Activated CD4-positive, alpha-beta T cell treated with anti-CD3 and anti-CD28 coated beads for 1 hour (primary cell): Measurements from ENCODE around the gene DISC1.

Experiments used
- DNase-seq: peaks from one replicate; pipeline ENCODE4 v3.0.0-alpha.2; 2020

The DISC1 gene

GRCh38 chr1:231972111-231972445, 345.5 kb downstream of the DISC1 start:
- no peak for DNase-seq

- no peak for DNase-seq
Measured at GRCh38 chr1:231973830-231974229, 347.2 kb downstream of the DISC1 start.

GRCh38 chr1:231976231-231976630, 349.6 kb downstream of the DISC1 start:
- no peak for DNase-seq

- no peak for DNase-seq
Measured at GRCh38 chr1:231981675-231982074, 355.1 kb downstream of the DISC1 start.

- DNase-seq = no peak
Measured at GRCh38 chr1:231982871-231983587, 356.4 kb downstream of the DISC1 start.

GRCh38 chr1:231983588-231984193, 357.1 kb downstream of the DISC1 start:
- no peak for DNase-seq

- no peak for DNase-seq
Measured at GRCh38 chr1:231985296-231986023, 358.9 kb downstream of the DISC1 start.

GRCh38 chr1:231986631-231987336, 360.2 kb downstream of the DISC1 start:
- no peak for DNase-seq

- no peak for DNase-seq
Measured at GRCh38 chr1:231990388-231990787, 363.8 kb downstream of the DISC1 start.

GRCh38 chr1:231991231-231991630, 364.6 kb downstream of the DISC1 start:
- DNase-seq = no peak

GRCh38 chr1:231993968-231994455, 367.4 kb downstream of the DISC1 start:
- DNase-seq = no peak

GRCh38 chr1:231998791-231999190, 372.2 kb downstream of the DISC1 start:
- no peak for DNase-seq

- no peak for DNase-seq
Measured at GRCh38 chr1:232005300-232005699, 378.7 kb downstream of the DISC1 start.

GRCh38 chr1:232009741-232010140, 383.2 kb downstream of the DISC1 start:
- no peak for DNase-seq

- no peak for DNase-seq
Measured at GRCh38 chr1:232011961-232012360, 385.4 kb downstream of the DISC1 start.

GRCh38 chr1:232012773-232013386, 386.3 kb downstream of the DISC1 start:
- no peak for DNase-seq

- no peak for DNase-seq
Measured at GRCh38 chr1:232014941-232015340, 388.4 kb downstream of the DISC1 start.

GRCh38 chr1:232016616-232017015, 390.0 kb downstream of the DISC1 start:
- DNase-seq = no peak

- no peak for DNase-seq
Measured at GRCh38 chr1:232017057-232017456, 390.5 kb downstream of the DISC1 start.

- DNase-seq = no peak
Measured at GRCh38 chr1:232017759-232018158, 391.2 kb downstream of the DISC1 start.

GRCh38 chr1:232018231-232019025, 391.8 kb downstream of the DISC1 start:
- no peak for DNase-seq

GRCh38 chr1:232019026-232019340, 392.4 kb downstream of the DISC1 start:
- DNase-seq = no peak
